HG03565 (cell line): Measurements from ENCODE around the gene CHL1.

Experiments
- ATAC-seq: cut with Tn5 transposase; IDR thresholded peaks from one replicate; pipeline ENCODE4 v1.9.1; 2021; ENCODE audit warnings: mild to moderate bottlenecking, moderate library complexity; ENCODE audit not compliant: unreplicated experiment

CHL1 gene

DNA sequence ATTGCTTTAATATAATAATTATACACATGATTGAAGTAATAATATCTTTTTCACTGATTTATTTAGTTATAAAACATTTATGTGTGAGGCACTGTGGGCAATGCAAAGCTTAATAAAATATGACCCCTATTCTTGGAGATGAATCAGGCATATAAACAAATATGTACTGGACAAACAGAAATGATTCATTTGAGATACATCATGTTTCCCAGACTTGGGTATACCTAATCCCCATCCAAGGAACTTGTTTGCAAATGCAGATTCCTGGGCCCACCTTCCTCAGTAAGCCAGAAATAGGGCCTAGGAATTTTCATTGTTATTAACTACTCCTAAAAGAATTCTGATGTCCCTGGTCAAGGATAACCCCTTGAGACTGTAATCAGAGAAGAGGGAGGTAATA is 184.2 kb downstream of the CHL1 start:
- ATAC-seq: no peak

DNA sequence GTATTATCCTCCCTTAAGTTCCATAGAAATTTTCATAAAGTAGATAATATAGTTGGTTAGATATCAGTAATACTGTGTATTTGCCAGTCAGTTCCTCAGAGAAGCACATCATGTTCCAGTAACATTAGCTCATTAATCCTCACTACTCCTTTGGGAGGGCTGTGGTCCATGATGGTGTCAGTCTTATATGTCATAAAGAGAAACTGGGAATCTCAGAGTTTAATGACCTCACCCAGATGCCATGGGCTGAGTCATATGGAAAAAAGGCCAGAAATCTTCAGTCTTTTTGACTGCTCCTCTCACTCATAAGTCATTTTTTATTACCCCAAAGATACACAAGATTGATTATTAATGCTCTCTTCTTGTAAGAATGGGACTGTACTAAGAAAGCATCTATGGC is 188.6 kb downstream of the CHL1 start:
- ATAC-seq: no peak

DNA sequence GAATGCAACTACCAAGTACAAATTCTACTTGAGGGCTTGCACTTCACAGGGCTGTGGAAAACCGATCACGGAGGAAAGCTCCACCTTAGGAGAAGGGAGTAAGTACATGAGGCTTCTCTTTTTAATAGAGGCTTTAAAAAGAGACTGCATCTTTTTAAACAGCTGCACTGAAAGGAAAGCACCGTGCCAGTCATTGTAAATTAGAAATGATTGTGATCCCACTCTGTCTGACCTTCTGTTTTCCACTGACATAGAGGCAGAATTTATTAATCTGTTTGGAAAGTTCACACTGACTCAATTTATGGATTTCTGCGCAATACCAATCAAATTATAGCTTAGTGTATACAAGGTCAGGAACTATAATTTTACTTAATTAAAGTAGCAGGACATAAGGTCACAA is 198.2 kb downstream of the CHL1 start:
- no peak for ATAC-seq

DNA sequence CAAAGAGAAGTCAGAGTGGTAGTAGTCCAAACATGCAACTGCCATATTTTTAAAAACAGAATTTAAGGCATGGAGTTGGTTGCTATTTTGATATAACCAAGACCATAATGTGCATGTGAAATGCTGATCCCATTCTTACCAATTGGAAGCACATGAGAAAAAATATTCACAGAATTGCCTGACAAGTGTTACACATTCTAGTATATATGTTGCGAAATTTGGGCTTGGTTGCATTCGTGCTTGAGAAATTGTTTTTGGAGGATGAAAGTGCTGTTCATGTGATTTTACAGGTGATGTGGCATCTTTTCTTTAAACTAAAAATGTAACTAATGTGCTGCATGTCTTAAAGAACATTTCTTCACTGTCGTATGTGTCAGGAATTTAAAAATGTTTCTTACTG is 199.7 kb downstream of the CHL1 start:
- ATAC-seq: no peak

DNA sequence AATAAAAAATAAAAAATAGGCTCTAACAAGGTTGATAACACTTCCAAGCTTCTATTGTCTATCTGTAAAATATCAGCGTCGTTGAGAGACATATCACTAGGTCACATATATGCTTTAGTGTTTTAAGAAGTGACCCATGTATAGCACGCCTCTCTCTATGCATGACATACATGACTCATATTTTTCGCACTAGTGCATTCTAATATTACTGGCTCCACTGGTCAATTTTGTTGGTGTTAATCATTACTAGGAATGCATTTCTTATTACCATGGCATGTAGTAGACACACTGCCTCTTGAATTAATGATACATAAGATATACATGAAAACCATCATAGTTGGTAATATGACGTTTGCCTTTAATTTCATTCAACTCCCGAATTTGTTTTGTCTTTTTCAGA is 203.1 kb downstream of the CHL1 start:
- ATAC-seq: no peak

DNA sequence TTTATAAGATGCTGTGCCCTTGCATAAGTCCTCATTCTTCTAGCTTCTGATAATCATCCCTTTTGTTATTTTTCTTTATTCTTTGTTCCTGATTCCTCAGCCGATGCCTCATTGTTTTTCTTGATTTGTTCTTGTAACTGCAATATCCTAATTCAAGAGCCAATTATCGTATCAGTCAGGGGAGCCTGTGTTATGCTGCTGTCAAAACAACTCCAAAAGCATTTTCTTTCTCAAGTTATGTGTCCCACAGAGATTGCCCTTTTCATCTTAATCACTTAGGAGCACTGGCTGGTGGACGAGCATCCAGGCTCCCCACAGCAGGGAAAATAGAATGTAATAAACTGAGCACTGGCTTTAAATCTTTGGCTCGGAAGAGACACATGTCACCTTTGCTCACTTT is 207.3 kb downstream of the CHL1 start:
- no peak for ATAC-seq

DNA sequence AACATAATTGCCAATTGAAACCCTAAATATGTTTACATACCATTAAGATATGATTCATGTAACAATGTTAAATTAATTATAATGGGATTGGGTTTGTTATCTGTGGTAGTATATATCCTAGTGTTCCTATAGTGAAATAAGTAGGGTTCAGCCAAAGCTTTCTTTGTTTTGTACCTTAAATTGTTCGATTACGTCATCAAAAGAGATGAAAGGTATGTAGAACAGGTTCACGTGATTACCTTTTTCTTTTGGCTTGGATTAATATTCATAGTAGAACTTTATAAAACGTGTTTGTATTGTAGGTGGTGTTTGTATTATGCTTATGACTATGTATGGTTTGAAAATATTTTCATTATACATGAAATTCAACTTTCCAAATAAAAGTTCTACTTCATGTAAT is 212.4 kb downstream of the CHL1 start:
- ATAC-seq: no peak

DNA sequence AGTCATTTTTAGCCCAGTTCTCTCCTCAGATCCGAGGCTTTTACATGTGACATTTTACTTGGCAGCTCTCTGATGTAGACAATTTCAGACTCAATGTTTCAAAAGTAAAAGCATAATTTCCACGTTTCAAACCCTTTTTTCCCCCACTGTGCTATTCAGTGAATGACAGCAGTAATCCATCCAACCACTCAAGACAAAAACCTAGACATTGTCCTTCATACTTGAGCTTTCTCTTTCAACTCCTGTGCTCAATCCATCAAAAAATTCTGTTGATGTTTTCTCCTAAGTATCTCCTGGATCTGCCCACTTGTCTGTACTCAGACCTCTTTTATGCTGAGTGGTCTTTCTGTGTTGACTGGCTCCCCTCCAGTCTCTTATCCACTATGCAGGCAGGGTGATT is 214.7 kb downstream of the CHL1 start:
- ATAC-seq: no peak

DNA sequence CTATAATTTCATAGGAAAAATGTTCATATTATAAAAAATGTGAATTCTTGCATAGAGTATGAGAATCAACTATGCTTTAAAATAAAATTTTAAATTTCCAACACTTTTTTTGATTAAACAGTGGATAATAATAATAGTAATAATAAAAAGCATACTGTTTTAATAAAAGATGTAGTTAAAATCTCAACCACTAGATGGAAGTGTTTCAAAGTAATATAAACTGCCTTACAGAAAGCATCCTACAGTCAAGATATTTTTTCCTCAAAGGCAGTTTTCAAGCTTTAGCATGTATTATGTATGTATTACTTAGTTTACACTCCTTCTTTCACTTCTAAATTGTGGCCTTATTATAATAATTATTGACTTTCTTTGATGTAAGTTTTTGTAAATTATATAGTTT is 217.5 kb downstream of the CHL1 start:
- no peak for ATAC-seq

DNA sequence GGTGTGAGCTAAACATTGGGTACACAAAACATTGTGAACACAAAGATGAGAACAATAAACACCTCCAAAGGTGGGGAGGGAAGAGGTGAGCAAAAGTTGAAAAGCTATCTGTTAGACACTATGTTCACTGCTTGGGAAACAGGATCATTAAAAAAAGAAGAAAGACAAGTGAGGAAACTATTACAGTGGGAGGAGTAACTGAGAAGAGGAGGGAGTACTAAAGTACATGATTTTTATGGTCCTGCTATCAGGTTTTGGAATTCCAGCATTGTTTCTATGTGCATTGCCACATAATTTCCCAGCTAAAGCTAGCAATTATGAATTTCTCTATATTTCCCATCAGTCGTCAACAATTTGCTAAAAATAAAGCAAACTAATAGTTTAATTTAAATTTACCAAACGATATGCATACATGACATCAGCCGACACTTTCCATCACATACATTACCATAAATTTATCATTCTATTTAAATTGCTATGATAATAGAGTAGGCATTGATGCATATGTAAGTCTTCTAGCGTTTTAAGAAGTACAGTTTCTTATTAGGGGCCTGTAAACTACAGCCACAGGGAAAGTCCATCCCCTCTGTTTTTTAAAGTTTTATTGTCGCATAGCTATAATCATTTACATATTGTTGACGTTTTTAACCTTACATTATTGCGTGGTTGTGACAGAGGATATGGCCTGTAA is 221.8 kb downstream of the CHL1 start:
- ATAC-seq: no peak

DNA sequence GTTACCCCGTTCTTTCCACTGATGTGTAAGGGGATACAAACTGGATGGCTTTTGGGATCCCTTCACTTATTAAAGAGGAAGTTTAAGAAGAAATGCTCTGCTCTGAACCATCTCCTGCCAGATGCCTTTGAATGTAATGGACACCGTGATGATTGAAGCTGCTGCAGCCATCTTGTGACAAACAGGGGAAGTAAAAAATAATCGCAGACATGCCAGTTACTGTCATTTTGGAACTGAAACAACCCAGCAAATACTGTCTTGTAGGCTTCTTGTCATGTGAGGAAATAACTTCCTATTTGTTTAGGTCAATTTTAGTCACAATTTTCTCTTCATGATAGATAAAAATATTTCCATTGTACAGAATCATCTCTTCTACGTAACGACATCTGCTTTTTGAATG is 224.0 kb downstream of the CHL1 start:
- ATAC-seq: peak; percentile 88

DNA sequence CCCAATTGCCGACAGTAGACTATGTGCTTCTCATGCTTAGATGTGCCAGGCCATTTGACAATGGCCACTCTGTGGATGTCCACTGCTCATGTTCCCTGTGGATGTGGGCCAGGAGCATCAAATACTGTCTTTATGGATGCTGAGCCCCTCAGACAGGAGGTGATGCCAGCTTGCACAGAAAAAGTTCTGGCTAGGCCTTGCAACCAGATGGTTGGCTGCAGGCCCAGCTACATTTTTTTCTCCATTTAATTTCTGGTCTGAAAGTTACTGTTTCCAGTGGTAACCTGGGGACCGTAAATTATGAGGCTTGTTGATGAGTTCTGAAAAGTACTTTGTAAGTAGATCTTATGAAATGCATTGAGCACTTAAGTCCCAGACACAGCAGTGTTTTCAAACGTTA is 228.5 kb downstream of the CHL1 start:
- no peak for ATAC-seq

DNA sequence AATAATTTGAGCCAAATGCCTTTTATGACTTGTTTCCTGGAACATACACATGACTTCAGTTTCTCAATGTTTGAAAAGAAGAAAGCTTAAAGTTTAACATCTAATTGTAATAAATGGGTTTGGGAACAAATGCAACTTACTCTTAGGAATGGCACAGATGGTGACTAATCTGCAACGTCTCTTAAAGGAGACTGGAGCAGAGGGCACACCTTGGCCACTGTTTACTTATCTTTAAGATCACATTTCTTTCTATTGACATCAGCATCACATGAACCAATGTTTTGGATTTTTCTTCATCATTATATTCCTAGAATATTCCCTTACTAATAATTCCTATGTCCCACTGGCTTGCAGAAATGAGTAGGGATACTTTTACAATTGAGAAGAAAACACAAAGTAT is 229.5 kb downstream of the CHL1 start:
- no peak for ATAC-seq

DNA sequence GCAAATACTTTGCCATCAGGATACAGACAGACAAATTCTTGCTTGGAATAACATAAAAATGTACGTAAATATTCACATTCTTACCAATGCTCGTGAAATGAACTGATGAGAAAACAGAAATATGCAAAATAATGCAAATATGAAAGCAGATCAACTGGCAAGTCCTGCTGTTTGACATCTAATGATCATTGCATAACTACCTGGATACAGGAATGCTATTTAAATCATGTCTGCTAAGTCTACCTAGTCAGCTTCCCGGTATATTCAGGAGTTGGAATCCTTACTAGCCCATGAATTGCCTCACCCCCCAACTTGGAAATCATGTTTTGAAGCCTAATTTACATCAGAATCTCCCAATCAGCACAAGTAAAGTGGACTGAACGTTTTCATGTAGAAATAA is 230.6 kb downstream of the CHL1 start:
- no peak for ATAC-seq

DNA sequence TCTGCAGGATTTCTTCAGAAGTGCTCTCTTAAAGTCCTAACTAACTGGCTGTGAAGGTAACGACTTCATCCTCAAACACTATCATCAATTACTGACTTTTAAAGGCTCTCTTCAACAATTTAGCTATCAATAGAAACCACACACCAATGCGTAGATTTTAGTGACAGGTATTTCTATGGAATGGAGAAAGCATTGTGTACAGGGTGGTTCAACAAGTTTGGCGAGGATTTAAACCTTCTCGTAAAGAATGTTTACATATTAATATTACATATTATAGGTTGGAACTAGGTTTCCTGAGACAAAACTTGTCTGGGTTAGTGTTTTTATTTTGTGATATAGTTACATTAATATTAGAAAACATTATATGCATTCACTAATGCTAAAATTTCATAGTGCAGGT is 233.6 kb downstream of the CHL1 start:
- no peak for ATAC-seq

DNA sequence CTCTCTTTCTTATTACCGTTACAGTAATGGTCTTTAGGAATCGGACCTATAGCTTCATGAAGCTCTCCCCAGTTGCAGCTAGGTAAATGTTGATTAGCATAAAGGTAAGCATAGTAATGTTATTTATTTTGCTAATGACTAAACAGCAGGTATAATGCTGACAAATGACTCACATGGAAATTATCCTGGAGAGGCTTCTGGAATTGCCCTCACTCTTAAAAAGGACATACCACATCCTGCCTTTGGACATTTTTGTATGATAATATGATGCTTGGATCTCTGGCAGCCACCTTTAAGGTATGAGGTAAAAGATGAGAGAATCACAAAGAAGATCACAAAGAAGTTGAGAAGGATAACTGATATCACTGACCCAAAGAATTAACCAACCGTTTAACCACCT is 238.6 kb downstream of the CHL1 start:
- no peak for ATAC-seq

DNA sequence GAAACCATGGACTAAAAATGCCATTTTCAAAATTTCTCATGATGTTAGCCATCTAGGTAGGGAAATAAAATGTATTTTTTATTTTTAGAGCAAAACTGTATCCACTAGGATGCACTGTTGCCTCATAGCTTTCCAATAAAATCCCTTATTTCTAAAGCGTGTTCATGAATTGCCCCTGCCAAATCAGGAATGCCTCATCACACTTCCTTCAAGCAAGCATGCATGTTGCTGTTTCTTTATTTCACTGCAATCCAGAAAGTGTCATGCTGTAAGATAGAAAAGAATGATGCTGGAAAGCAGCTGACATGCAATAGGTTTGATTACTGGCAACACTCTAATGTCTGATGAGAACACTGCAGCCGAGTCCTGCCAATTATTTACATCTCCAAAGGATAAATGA is 239.5 kb downstream of the CHL1 start:
- no peak for ATAC-seq

DNA sequence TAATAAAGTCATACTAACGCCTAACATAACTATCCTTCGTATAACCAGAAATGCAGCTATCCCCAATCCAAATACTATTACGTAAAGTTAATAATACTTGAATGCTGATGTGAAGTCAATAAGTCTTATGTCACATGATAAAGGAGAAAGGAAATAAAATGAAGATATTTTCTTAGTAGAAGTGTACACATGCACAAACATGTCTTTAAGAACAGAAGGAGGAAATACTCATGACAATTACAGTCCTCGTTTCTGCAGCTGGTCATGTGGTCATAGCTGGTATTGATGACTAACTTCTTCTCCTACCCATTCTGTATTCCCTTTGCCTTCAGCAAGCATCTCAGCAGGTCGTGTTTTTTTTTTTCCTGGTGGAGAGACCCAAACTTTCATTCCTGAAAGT is 244.3 kb downstream of the CHL1 start:
- ATAC-seq: no peak

DNA sequence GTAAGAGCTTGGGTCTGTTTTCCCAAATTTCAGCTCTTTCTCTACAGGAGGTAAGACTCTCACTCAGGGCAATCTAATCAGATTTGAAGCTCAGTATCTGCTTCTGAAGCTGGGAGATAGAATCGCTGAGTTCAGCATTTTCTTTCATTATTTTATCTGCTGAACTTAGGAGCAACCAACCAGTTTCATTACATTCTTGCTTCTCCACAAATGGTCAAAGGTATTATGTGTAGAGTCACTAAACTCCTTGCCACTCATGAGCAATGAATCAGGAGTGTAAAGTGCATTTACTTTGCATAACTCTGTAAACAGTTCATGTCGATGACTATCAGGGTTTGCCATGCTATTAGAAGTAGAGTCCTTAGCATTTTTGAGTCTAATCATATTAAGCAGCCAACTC is 249.4 kb downstream of the CHL1 start:
- no peak for ATAC-seq

DNA sequence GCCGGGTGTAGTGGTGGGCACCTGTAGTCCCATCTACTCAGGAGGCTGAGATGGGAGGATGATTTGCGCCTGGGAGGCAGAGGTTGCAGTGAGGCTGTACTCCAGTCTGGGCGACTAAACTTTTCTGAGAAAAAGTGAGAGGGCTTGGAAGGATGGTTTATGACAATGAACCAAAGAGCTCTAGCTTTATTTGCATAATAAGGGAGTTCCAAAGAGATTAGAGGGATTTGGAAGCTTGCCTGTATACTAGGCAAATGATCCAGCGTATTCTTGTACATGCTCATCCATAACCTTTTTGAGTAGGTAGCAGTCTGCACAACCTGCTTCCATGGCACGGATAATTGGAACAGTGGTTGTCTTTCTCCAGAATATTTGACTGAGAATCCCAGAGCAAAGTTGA is 251.1 kb downstream of the CHL1 start:
- ATAC-seq: no peak

DNA sequence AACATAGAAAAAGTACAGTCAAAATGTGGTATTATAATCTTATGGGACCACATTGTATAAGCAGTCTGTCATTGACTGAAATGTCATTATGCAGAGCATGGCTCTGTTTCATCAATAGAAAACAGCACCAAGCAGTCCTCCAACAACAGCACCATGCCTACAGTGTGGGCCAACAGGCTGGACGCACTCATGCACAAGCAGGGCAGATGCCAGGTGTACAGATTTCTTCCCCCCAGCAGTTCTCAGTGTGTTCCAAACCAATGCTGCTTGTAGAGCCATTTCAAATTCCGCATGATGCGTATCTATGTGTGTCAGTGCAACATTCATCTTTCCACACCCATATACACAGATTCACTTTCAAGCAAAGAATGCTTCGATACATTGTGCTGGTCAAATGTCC is 253.1 kb downstream of the CHL1 start:
- ATAC-seq: no peak

DNA sequence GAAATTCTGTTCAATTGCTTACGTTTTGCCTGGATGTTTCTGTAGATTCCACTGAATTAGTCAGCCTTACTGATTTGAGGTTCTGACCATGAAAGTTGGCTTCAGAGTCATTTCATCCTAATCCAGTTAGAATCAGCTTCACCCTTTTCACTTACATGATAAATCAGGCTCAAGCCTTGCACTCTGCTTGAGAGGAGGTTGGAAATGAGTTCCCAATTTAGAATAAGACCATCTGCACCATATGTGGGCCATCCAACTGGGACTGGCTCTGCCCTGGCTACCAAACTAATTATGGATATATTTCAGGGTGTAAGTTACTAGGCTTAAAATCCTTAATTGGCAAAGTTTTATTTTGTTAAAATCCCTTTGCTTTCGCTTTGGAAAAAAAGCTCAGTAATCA is 255.7 kb downstream of the CHL1 start:
- no peak for ATAC-seq

DNA sequence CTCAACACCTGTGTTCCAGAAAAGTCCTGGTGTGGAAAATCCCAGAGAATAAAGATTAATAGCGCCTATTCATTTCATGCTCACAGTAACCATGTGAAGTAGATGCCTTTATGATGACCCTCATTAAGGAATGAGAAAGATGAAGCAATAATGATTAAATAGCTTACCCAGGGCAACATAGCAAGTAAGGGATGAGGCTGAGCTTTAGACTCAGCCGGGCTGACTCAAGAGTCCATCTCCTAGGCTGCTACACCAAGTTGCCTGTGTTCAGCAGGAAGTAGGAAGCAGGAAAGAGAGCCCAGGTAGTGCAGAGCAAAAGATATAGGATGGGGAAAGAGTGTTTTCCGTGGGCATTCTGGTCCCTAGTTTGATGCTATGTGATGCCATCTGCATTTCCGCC is 256.5 kb downstream of the CHL1 start:
- no peak for ATAC-seq

DNA sequence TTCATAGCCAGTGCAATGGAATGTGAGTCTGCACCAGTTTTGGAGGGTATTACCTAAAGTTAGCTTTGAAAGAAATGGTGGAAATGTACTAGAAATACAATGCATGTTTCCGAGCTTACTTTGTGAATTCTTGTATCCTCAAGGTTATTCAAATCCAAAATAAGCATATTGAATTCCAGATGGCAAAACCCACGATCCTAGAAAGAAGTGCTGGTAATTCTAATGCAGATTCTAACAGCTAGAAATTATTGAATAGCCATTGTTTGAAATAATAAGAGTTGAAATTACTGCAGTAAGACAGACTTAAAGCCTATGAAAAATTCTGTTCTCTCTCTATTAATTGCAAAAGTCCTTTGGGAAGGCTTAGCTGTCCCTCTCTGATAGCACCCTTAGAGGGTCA is 258.4 kb downstream of the CHL1 start:
- ATAC-seq: no peak
